NCI-H526 (cell line): Measurements from ENCODE around the gene NRTN.

ENCODE experiments used
- DNase-seq, 2 experiments: peaks; one replicate each; lab custom pipeline; 2025; lab: John Stamatoyannopoulos, UW

Gene NRTN

DNA sequence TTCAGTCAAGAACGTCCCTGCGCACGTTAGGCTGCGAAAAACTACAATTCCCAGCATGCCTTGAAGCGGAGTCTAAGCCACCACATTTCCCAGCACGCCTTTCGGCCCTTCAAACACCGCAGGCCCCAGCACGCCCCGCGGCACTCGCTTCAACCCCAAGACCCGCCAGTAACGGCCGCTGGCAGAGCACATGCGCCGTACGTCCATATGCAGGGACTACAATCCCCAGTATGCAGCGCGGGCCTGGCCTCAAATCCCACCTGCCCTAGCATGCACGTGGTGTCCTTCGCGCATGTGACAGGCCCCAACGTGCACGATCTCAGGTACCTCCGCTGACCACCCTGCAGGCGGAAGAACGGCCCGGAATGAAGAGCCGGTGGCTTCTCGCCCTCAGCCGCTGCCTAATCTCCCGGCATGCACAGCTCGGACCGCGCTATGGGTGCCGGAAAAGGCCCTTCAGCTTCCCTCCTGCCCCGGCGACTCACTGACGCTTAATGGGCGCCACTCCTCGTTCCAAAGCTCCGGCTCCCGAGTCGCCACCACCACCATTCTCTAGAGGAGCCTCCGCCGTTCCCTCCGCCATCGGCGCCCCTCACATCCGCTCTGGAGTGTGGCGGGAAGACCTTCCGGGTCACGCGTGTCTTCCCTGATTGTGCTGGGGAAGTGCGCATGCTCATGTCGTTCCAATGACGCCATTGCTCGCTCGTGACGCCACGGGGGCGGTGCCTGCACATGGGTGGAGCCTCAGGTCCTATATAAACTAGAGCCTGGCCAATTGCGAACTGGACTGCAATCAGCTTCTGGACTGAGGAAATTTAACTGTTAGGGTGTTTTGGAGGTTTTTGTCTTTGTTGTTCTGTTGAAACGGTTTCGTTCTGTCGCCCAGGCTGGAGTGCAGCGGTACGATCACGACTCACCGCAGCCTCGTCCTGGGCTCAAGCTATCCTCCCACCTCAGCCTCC is 14.0 kb upstream of the NRTN start, which contains the start of gene DUS3L:
Gene DUS3L, minus strand, starts transcription at position 605 of the 962 bp plus-strand sequence. Its CDS starts 22 bp downstream, at position 583.
- DNase-seq: peak; percentile 95 to 96

DNA sequence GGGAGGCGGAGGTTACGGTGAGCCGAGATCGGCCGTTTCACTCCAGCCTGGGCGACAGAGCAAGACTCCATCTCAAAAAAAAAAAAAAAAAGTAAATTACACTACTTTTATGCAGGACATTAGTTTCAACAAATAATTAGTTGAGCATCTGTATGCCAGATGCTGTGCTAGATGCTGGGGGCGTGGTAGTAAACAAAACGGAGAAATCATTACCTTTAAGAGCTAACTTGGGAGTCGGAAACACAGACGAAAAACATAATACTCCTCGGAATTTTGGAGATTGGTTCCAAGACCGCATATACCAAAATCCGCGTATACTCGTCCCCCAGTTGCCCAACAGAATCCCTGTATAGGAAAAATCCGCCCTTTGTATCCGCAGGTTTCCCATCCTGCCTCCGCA is 12.6 kb upstream of the NRTN start:
- DNase-seq: no peak

- DNase-seq: no peak
Observed at GRCh38 chr19:5793188-5793587, 11.7 kb upstream of the NRTN start.

GRCh38 chr19:5795382-5795919 is 9.4 kb upstream of the NRTN start:
- no peak for DNase-seq

- DNase-seq: no peak
Observed at GRCh38 chr19:5798244-5798643, 6.6 kb upstream of the NRTN start.

- no peak for DNase-seq
Observed at GRCh38 chr19:5799247-5800241, 5.3 kb upstream of the NRTN start.

GRCh38 chr19:5800361-5801270 is 4.3 kb upstream of the NRTN start:
- no peak for DNase-seq

DNA sequence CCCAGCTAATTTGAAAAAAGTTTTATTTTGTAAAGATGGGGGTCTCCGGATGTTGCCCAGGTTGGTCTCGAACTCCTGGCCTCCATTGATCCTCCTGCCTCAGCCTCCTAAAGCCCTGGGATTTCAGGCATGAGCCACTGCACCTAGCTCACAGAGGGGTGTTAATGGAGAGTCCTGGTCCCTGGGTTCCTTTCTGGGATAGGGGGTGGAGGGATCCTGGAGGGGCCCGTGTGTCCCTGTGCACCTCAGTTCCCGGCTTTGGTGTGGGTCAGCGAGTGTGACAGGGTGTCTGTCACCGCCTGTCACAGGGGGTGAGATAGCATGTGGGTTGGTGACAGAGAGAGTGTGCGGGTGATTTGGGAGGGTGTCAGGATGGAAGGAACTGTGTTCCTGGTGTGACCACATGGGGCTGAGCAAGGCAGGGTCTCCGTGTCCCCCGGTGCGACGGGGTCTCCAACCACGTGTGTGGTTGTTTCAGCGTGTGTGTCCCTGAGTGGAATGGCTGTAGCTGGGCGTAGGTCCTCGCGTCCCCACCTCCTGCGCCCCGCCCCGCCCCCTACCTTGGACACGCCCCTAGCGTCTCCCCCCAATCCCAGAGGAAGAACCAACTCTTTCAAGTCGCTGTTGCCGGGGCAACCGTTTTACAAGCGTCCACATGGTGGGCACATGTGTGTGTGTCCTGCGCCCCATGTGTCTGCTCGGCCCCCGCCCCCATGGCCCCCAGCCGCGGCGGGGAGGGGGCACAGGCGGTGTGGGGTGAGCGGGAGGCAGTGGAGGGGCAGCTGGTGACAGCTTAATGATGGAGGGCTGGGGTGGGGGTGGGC is 2.9 kb upstream of the NRTN start:
- DNase-seq: peak; percentile 20 to 30

DNA sequence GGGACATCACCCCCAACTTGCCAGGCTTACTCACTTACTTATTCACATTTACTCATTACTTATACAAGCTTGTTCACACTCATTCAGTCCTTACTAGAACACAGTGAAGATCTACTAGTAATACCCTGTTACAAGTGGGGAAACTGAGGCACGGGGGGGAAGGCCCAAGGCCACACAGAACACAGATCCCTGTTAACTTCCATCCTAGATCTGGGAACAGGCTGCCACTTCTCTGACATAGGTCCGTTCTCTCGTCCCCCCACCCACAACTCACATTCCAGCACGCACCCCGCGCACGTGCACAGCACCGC is 1.5 kb upstream of the NRTN start:
- no peak for DNase-seq

GRCh38 chr19:5803752-5804515 is 933 bp upstream of the NRTN start:
- peak; percentile 50 to 87 for DNase-seq

- peak; percentile 45 to 87 for DNase-seq
Observed at GRCh38 chr19:5805462-5806132, 730 bp downstream of the NRTN start.

DNA sequence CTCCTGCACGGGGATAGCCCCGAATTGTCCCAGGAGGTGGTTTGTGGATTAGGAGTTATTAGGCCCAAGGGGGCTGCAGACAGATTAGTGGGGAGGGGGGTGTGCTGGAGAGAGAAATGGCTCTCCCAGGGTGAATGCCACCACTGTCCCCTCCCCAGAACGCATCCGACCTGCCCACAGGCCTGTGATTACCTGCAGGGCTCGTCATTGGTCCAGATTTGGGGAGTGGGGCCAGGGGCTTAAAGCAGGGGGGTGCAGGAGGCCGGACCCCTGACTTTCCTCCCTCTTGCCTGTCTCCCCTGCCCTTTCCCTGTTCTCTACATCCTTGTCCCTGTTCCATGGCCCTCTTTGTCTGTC is 1.2 kb downstream of the NRTN start:
- no peak for DNase-seq

GRCh38 chr19:5806905-5807304 is 2.0 kb downstream of the NRTN start:
- no peak for DNase-seq

DNA sequence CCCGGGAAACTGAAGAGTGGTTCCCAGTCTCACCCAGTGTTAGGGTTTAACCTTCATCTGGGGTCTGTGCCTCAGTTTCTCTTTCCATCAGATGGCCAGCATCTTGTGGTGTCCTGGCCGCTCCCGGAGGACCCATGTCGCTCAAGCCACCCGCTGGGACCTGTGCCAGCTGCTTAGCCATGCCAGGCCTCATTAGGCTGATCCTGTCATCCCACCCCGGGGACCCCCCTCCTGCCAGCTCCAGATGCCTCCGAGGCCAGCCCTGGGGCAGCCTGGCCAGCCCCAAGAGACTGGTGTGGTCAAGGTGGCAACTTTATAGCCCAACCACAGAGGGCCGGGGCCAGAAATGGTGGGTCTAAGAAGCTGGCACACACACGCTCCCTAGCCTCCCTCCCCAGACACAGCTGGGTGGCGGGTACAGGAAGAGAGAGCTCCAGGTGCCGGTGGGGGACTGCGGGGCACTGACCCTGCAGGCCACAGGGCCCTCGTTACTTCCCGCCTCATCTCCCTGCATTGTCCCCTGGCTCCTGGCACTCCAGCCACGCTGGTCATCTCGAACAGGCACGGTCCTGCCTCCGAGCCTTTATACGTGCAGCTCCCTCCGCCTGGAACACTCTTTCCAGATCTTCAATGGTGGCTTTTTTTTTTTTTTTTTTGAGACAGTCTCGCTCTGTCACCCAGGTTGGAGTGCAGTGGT is 3.4 kb downstream of the NRTN start:
- DNase-seq: no peak

DNA sequence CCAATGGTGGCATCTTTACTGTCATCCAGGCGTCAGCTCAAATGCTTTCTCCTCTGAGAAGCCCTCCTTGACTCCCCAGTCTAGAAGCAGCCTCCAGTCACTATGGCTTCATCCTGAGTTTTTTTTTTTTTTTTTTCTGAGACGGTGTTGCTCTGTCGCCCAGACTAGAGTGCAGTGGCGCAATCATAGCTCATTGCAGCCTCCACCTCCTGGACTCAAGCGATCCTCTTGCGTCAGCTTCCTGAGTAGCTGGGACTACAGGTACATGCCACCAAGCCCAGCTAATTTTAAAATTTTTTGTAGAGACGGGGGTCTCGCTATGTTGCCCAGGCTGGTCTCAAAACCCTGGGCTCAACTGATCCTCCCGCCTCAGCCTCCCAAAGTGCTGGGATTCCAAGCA is 4.2 kb downstream of the NRTN start:
- DNase-seq: no peak

DNA sequence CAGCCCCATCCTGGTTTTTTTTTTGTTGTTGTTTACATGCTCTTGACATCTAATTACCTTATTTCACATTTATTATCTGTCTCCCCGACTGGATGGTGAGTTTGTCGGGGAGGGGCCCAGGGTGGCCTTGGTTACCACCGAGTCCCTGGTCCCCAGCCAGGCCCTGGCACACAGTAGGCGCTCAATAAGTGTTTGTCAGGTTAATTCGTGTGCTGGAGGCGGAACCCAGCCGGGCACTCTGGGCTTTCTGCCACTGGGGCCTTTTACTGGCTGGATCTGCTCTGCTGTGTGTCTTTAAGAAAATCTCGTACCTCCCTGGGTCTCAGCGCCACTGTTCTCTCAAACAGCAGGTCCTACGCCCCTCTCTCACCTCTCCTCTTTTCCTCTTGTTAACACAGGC is 4.6 kb downstream of the NRTN start:
- DNase-seq: no peak

DNA sequence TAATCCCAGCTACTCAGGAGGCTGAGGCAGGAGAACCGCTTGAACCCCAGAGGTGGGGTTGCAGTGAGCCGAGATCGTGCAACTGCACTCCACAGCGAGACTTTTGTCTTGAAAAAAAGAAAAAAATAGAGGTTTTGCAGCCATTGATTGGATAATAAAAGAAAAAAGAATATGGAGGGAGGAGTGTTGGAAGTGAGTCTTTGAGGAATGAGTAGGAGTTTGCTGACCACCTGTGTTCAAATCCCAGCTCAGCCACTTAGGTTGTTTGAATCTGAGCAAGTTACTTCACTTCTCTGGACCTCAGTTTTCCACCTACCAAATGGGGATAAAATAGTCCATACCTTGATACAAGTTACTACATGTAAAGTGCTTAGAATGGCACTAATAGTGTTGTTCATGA is 6.2 kb downstream of the NRTN start:
- no peak for DNase-seq

- peak in 1 of 2 experiments; percentile 33 for DNase-seq
Observed at GRCh38 chr19:5814123-5814851, 9.4 kb downstream of the NRTN start.
